GM23338 (cell line): Measurements from ENCODE around the gene DMRTC2. TPM values are rescaled to one million over a fixed set of nuclear protein-coding genes. Genes with fewer than 3 reads are reported as not detected.

Experiments
- CREB1 ChIP-seq: fragments of 250-450 bp; sonication (Bioruptor Pico); IDR thresholded peaks from 2 replicates; pipeline ENCODE4 v1.5.0; 2020; ENCODE audit warnings: low read depth, mild to moderate bottlenecking, moderate library complexity
- CTCF ChIP-seq, 2 experiments: fragments of 200-600 bp in 1 of 2; sonication (generic) in 1 of 2; conservative IDR thresholded peaks; 2 replicates each; pipeline versions ENCODE4 v1.5.1 to v1.6.1; 2016 to 2017; ENCODE audit warnings: antibody characterized with exemption in 2 of 2, low read depth in 2 of 2, mild to moderate bottlenecking in 2 of 2, moderate library complexity in 1 of 2
- REST ChIP-seq: IDR thresholded peaks from one replicate; pipeline ENCODE4 v1.6.1; 2018; ENCODE audit warnings: antibody characterized with exemption; ENCODE audit not compliant: unreplicated experiment
- ZNF462 ChIP-seq: fragments of 250-450 bp; sonication (Bioruptor Pico); IDR thresholded peaks from 2 replicates; pipeline ENCODE4 v1.5.0; 2020; ENCODE audit warnings: mild to moderate bottlenecking, moderate library complexity
- polyA plus RNA-seq: library from polyadenylated mRNA; unstranded; fragments of >200 nt; fragmentation: Nextera tagmentation; extraction: Ambion mirVana; gene quantifications from 2 replicates; pipeline ENCODE4 v1.2.1, GENCODE V29; 2016
- total RNA-seq: library from RNA; depleted of rRNA; stranded (reverse); fragments of >200 nt; shearing (Covaris generic); gene quantifications from 2 replicates; pipeline ENCODE4 v1.2.3, GENCODE V29; 2014

Gene DMRTC2
- total and polyA plus RNA-seq, 2 experiments from 2014 or later, result 0.21 TPM; not detected in 1

DNA sequence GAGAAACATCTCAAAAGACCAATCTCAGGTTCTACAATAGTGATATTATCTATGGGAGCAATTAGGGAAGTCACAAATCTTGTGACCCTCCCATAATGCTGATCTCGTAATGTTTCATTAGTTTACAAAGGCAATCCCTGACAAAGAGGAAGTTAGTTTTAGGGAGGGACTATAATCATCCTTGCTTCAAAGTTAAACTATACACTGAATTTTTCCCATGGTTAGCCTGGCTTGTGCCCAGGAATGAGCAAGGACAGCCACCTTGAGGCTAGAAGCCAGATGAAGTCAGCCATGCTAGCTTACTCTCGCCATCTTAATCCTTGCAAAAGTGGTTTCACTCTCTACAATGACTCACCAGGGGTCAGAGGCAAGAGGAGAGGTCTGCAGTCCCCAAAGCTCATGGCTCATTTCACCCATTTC is 43.0 kb upstream of the DMRTC2 start (continued):
- TF ChIP-seq ZNF462, result no peak
- TF ChIP-seq REST, result no peak
- no peak for TF ChIP-seq CREB1
- no peak for TF ChIP-seq CTCF (conservative IDR thresholded peaks at IDR 0.05; ENCODE audit: low read depth in 2 of 2)
